NB4 (cell line): Measurements from ENCODE around the gene NEK3.

ENCODE experiments used
- DNase-seq: peaks from one replicate; pipeline ENCODE4 v3.0.0; 2010; ENCODE audit warnings: low read depth
- H3K4me3 ChIP-seq: one replicate; pipeline ENCODE4 v1.5.1; 2011; ENCODE audit warnings: mild to moderate bottlenecking, low read depth, low read length, moderate library complexity
- CTCF ChIP-seq: IDR thresholded peaks from one replicate; pipeline ENCODE4 v1.5.1; 2012; ENCODE audit warnings: low read depth, low read length
- MAX ChIP-seq: IDR thresholded peaks from 2 replicates; pipeline ENCODE4 v1.6.1; 2011; ENCODE audit warnings: low read depth, low read length
- MYC ChIP-seq: IDR thresholded peaks from 2 replicates; pipeline ENCODE4 v1.6.1; 2011; ENCODE audit warnings: low read depth, low read length
- POLR2A ChIP-seq: IDR thresholded peaks from 2 replicates; pipeline ENCODE4 v1.6.1; 2011; ENCODE audit warnings: mild to moderate bottlenecking; ENCODE audit not compliant: insufficient read length; ENCODE audit errors: extremely low read depth

Gene NEK3

GRCh38 chr13:52161181-52161646 lies 1.8 kb upstream of the NEK3 start:
- no peak for TF ChIP-seq CTCF
- no peak for TF ChIP-seq POLR2A
- TF ChIP-seq MAX, result no peak
- TF ChIP-seq MYC, result no peak
- DNase-seq, result no peak
- no peak overlapping the region for H3K4me3 ChIP-seq

GRCh38 chr13:52160506-52160905 lies 1.1 kb upstream of the NEK3 start:
- no peak for TF ChIP-seq CTCF
- TF ChIP-seq MAX, result no peak
- no peak for TF ChIP-seq POLR2A
- TF ChIP-seq MYC, result no peak
- H3K4me3 ChIP-seq, result no peak overlapping the region
- DNase-seq, result no peak

GRCh38 chr13:52160053-52160452 lies 656 bp upstream of the NEK3 start:
- H3K4me3 ChIP-seq, result no peak overlapping the region
- no peak for DNase-seq
- TF ChIP-seq CTCF (no peak), MAX (no peak)

GRCh38 chr13:52158629-52159158 lies 703 bp downstream of the NEK3 start:
- TF ChIP-seq MYC (no peak), POLR2A (no peak), CTCF (no peak), MAX (no peak)
- peak; percentile 62 for DNase-seq
- peak overlapping the region; percentile 68 for H3K4me3 ChIP-seq

GRCh38 chr13:52156724-52157261 lies 2.6 kb downstream of the NEK3 start:
- no peak for TF ChIP-seq MAX
- TF ChIP-seq POLR2A, result no peak
- TF ChIP-seq CTCF, result no peak
- no peak for TF ChIP-seq MYC
- no peak for DNase-seq

GRCh38 chr13:52155177-52155576 lies 4.2 kb downstream of the NEK3 start:
- no peak for TF ChIP-seq POLR2A
- no peak for TF ChIP-seq MAX
- TF ChIP-seq MYC, result no peak
- H3K4me3 ChIP-seq, result no peak overlapping the region
- DNase-seq, result no peak

More at GRCh38 chr13:52156724-52157261, 2.6 kb downstream of the NEK3 start:
- no peak overlapping the region for H3K4me3 ChIP-seq
